Stimulated activated CD8-positive, alpha-beta memory T cell treated with anti-CD3 and anti-CD28 coated beads, Interleukin-2, amount 100 ng/mL, for 1 hour (primary cell): Measurements from ENCODE around the gene CCNYL1.
"Not testable (repeated sequence)": the region's sequence is repeated elsewhere in the genome, so short reads cannot be mapped to it uniquely, and the experiment has no call there.

ENCODE experiments used
- DNase-seq, 2 donors: peaks; one replicate each; pipeline ENCODE4 v3.0.0-alpha.2; 2020; ENCODE audit warnings: low read depth in 2 of 2

CCNYL1 gene

DNA sequence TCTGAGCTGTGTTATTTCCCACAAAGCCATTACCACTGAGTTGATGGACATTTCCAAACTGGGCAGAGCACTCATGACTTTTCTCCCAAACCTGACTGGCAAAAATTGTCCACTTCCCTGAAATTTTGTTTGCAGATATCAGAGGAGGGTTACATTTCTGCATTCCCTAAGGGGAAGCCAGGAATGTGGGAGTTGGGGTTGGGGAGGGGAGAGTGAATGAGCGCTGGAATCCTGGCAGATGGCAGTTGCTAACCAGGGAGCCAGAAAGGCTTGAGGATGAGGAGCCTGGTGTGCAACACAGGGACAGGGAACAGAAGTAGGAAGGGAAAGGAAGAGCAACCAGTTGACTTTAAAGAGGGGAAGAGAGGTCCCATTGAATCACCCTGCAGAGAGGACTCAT is 14.0 kb upstream of the CCNYL1 start:
- DNase-seq: no peak

DNA sequence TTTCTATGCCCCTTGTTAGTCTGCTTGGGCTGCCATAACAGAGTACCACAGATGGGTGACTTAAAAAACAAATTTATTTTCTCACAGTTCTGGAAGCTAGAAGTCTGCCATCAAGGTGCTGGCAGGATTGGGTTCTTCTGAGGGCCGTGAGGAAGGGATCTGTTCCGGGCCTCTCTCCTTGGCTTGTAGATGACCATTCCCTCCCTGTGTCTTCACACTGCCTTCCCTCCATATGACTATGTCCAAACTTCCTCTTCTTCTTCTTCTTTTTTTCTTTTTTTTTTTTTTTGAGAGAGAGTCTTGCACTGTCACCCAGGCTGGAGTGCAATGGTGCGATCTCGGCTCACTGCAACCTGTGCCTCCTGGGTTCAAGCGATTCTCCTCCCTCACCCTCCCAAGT is 13.1 kb upstream of the CCNYL1 start:
- no peak for DNase-seq

DNA sequence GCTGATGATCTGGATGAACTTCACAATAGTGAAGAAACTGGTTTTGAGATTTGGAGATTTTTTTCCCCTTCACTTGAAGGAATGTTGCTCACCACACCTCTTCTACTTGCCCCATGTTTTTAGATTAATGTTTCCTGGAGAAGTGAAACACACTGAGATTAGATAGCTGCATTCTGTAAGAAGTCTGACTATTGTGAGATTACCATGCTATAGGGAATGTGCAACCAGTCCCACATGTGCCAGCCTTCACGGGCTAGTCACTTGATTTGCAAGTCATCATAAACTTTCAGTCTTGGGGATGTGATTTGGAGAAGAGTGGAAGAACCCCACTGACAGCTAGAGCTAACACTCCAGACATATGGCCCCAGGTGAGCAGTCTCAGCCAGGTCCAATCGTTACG is 7.4 kb upstream of the CCNYL1 start:
- no peak for DNase-seq

DNA sequence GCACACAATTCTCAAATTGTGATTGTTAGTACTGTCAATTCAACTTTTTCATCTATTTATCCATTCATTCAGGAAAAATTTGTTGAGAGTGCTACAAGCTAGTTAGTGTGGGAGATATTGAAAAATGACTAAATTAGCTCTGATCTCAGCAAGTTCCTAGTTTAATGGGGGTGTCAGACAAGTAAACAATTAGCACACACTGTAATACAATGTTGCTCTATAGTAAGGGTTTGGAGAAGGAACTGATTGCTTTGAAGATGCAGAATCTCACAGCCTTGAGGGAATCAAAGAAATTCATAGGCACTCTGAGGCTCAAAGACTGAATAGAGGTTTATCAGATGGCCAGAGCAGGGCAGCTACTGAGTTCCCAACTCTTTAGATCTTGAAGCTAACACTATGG is 6.8 kb upstream of the CCNYL1 start:
- DNase-seq: no peak

DNA sequence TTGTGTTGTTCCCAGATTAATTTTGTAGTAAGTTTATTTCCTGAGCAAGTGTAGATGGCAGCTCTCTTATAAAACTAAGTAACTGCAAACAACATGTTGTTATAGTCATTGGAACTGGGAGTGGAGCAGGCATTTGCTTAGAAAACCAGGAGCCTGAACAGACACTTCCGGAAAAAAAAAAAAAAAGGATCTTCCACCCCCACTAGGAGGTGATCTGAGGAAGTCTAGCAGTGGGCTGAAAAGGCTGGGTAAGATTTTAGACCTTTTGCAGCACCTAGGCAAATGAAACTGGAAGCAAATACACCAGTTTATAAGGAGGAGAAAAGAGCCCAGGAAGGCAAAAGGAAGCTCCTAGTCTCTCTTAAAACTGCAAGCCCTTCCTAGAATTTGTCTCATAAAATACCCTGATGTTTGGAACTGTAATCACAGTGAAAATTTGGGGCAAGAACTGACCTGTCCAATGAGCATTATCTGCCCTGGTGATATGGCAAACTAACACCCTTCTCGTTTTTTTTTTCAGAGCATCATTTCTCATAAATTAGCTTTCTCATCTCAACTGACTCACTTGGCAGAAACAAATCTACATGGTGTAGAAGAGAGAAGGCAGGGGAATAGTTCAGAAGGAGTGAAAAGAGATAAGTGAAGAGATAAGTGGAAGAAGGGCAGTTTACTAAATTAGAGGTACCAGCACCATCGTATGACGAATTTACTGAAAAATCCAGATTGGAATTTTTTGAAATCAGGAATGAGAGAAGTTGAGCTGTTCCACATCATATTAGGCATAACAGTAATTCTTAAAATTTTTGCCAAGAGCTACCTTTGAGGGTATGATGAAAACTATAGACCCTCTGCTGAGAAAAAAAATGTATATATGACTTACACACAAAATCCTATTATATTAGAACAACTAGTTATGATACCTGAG is 4.2 kb upstream of the CCNYL1 start:
- DNase-seq: no peak

DNA sequence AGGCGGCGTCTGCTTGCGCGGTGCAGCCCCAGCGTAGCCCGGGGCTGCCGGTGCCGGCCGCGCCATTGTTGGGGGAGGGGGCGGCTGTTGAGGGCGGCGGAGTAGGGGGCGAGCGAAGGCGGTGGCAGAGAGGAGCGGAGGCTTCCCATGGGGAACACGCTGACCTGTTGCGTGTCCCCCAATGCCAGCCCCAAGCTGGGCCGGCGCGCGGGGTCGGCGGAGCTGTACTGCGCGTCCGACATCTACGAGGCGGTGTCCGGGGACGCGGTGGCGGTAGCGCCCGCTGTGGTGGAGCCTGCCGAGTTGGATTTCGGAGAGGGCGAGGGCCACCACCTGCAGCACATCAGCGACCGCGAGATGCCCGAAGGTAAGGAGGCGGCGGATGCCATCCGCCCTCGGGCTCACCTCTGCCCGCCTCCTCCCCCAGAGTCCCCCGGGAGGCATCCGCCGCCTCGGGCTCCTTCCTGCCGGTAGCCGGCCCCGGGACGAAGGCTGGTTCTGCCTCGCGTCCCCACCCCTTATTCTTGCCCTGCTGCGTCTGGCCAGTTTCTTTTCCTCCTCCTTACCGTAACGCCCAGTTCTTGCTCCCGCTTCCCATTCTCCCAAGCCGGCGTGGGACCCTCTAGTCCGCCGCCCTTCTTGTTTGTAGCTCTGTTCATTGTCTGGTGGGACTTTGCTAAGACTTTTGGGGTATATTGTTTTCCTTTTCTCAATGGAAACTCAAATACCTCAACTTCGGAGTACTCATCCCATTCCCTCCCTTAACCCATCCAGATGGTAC is 500 bp downstream of the CCNYL1 start:
- peak; percentile 8 to 21 for DNase-seq

DNA sequence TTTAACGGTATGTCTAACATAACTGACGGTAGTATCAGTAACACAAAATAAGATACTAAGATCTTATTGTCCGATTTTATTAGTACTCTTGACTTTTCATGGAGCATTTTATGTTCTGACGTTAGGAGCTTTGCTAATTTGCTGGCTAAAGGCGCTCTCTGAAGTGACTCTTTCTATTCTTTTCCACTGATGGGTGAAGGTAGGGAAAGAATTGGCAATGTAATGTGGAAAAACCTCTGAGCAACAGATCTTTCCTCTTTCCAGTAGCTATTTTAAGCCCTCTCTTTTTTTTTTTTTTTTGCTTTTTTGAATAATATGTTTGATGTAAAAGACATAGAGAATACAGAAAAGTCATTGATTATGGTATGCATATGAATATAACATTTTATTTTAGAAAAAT is 4.6 kb downstream of the CCNYL1 start:
- DNase-seq: no peak

DNA sequence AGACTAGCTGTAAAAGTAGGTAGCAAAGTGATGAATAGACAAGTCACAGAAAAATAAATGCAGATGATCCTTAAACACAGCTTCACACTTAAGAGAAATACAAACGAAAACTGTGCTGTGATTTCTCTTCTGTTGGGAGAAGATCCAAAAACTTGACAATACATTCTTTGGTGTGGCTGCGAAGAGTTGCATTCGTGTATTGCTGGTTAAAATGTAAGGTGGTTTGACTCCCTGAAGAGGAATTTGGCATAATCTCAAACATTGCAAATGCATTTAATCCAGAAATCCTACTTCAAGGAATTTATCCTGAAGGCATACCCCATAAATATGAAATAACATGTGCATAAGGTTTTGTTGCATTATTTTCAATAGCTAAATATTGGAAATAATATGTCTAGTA is 7.1 kb downstream of the CCNYL1 start:
- no peak for DNase-seq

DNA sequence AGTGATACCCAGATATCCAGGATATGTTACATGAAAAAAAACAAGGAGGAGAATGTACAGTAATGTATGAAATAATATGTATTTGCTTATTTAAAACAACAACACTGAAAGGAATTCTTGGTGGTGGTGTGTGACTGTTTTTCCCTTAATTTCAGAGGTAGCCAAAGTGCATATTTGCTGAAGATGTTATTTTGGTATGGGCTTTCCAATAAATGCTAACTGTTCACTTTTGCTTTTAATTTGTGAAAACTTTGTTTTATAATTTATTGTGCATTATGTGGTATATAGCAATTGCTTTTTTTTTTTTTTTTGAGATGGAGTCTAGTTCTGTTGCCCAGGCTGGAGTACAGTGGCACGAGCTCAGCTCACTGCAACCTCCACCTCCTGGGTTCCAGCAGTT is 7.6 kb downstream of the CCNYL1 start:
- DNase-seq: no peak

DNA sequence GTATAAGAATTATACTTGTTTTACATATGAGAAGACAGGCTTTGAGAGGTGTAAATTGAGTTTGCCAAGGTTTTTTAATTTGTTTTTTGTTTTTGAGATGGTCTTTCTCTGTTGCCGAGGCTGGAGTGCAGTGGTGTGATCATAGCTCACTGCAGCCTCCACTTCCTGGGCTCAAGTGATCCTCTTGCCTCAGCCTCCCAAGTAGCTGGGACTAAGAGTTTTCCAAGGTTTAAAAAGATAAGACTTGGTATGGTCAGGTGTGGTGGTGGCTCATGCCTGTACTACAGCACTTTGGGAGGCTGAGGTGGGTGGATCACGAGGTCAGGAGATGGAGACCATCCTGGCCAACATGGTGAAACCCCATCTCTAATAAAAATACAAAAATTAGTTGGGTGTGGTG is 8.2 kb downstream of the CCNYL1 start:
- not testable (repeated sequence) for DNase-seq

DNA sequence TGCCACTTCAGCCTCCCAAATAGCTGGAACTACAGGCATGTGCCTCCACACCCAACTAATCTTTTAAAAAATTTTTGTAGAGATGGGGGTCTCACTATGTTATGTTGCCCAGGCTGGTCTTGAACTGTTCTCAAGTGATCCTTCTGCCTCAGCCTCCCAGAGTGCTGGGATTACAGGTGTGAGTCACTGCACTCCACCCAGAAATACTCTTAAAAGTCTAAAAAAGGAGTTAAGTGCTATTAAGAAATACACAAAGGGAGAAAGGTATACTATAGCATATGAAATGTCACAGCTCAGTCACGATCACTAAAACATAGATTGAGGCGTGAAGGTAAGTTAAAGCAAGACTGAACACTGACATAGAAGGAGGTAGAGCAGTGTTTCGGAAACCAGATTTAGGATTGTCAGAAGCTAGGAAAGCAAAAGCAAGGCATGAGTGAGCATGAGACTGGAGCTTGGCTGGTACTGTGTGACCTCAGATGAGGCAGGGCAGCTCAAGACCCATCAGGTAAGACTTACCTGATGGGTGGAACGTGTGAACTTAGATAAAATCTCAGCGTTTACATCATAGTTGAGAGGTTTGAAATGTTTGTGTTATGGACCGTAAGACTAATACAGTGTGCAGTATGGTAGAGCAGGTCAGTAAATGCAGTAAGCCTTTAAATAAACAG is 9.2 kb downstream of the CCNYL1 start:
- no peak for DNase-seq

DNA sequence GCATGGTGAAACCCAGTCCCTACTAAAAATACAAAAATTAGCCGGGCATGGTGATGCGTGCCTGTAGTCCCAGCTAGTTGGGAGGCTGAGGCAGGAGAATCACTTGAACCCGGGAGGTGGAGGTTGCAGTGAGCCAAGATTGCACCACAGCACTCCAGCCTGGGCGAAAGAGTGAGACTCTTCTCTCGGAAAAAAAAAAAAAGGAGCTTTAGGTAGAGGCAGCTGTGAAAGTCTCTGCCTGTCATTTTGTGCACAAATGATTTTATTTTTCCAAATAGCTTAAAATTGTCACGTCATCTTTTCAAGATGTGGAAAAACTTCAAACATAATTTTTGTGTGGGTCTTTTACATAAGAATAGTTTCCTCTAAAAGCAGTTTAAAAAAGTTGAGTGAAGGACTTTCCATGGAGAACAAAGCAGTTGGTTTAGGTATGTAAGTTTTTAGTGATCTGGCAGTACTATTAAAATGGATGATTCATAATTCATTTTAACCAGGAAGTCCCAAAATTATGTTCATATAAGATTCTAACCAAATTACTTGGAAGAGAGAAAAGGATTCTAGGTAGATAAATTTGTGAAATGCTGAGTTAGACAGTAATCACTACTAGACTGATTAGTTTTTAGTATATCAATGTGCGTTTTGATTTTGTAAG is 11.5 kb downstream of the CCNYL1 start:
- DNase-seq: no peak

DNA sequence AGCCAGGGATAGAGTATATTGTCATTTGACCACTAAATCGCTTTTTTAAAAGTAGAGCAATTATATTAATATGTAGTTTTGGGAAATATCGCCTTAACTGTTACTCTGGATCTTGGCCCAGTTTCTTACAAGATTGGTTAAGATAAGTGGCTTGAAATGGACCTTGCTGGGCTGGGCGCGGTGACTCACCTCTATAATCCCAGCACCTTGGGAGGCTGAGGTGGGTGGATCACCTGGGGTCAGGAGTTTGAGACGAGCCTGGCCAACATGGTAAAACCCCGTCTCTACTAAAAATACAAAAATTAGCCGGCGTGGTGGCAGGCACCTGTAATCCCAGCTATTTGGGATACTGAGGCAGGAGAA is 12.0 kb downstream of the CCNYL1 start:
- not testable (repeated sequence) for DNase-seq

DNA sequence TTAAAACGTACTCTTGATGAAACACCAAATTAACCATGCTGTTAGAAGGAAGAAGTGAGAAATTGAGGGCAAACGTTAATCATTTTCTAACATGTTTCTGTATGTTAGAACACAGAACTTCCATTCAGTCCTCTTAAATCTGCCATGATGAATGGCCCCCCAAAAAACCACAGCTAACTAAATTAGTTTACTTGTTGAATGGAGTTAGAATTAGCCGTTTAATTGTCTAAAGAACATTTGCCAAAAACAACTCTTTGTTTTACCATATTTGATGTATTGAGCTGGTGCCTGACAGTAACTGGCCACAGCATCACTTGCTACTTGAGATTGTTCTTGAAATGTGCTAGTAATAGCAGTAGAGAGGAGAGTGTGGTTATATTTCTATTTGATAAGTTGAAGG is 12.7 kb downstream of the CCNYL1 start:
- no peak for DNase-seq

DNA sequence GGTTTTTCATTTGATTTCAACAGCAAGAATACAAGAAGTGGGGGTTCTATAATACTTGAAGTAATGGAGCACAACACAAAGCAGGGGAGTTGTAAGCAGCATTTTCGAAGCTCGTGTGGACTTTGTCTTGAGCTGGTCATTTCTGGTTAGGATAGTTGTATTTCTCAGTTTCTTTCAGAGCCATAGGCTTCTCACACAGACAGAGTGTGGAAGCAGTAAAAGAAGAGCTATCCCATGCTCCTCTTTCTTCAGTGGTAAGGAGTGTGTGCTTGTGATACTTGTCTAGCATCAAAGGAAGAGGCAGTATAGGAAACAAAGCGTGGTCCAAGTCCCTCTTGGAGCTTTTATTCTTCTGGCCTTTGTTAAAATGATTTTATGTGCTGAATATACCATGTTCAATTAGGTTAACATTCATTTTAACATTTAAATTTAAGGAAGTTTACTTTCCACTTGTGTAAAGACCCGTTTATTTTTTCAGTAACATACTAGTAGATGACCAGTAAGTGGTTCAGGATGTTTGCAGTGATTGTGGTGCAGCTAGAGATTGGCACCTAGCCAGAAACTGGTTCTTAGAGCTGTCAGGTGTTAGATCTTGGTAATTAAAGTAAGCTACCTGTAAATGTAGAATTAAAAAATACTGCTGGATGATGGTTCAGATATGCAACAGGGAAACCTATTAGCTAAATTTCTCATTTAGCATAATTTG is 14.6 kb downstream of the CCNYL1 start:
- no peak for DNase-seq

DNA sequence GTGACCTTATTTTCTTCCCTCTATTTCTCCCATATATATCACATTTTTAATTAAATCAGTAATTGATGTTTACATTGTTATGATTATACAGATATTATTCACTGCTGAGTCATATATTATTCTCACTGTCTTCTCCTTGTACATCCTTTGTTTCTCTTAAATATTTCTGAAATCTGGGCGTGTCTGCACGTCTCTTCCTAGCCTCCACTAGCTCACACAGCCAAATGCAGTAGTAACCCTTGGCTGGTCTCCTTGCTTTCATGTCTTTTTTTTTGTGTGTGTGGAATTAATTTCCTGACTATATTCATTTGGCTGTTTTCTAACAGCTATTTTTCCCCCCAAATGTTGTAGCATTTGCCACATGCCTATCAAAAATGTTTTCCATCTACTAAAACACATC is 15.8 kb downstream of the CCNYL1 start:
- no peak for DNase-seq

DNA sequence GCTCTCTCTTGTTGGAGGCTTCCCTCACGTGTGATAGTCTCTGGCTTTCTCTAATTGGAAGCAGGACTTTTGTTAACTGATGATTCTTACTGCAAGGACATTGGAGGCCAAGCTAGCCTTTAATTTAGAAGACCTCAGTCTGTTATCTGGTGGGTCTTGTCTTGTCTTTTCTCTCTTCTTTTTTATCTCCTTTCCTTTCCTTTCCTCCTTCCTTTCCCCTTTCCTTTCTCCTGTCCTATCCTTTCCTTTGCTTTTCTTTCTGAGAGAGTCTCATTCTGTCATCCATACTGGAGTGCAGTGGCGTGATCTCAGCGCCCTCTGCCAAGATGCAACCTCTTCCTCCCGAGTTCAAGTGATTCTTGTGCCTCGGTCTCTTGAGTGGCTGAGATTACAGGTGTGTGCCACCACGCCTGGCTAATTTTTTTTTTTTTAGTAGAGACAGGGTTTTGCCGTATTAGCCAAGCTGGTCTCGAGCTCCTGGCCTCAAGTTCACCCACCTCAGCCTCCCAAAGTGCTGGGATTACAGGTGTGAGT is 18.1 kb downstream of the CCNYL1 start:
- no peak for DNase-seq

DNA sequence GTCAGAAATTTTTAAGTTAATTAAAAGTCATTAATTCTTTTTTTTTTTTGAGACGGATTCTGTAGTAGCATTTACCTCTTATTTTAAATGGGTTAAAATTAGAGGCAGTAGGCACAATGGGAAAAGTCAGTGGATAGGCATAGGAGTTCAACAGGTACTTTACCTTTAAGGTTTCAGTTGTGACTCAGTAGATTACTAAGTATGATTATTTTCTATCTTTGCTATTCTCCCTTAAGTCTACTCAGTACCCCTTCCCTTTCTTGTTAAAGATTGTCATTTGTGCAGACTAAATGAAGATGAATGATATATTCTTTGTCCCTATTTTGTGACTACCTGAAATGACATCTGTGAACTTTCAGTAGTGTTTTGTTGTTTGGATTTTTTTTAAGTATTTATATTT is 19.7 kb downstream of the CCNYL1 start:
- DNase-seq: no peak

DNA sequence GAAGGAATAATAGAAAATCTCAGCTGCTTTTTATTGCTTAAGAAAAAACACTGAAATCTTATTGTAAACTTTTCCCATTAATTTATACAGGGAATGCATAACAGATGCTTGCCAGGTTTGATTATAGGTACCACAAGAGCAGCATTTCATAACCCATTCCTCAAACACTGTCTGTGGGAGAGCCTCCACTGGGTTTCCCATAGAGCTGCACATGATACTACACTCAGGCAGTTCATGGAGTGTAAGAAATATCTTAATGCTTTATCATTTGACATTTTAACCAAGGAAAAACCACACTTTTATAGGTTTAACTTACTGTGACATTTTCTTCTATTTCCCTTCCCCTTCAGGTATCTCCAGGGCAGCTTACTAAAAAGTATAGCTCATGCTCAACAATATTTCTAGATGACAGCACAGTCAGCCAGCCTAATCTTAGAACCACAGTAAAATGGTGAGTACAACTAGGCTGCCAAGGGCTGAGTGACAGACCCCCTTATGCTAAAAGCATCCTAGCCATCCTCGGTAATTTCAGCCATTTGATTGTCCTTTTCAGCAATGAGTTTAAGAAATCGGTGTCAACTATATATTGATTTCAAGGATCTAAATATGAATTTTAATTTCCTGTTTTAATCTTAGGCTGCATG is 22.3 kb downstream of the CCNYL1 start:
- DNase-seq: no peak

DNA sequence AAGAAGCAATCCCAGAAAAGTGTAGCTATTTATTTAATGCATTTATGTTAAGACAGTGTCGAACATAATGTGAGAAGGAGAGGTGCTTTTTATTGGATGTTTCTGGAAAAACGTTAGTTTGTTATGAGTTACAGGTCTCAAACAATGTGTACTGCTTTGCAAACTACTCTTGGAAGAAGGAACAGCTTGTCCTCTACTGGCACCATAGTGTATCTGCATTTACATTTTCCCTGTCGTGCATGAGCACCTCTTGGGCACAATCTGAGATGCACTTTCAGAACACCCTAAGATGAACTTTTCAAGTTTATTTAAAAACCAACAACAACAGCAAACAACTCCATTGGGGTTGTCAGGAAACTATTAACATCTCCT is 22.8 kb downstream of the CCNYL1 start:
- no peak for DNase-seq
